ENCODE results near the gene LEPR. TPM values are rescaled to one million over a fixed set of nuclear protein-coding genes. Genes with fewer than 3 reads are reported as not detected.

The LEPR gene
- total and polyA plus RNA-seq, 5 donors from 2014 or later = 2.3 to 3.2 (median 2.8) TPM

DNA sequence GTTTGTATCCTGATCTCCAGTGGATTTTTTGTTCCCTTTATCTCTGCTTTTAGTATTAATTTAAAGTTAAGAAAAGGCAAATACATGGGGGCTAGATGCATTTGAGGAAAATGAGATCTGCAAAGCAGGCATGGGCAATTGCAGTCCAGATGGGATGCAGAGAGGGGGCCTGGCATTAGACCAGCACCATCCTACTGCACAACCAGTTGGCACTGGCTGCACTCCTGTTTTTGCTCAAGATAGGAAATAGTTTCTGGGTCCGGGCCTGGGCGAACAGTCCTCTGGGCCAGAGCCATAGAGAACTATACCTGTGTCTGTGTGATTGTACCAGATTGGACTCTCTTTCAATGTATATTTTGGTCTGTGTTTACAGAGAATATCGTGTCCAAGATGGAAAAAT lies 34.0 kb upstream of the LEPR start:
- ATAC-seq (ENCODE audit: low read depth in 2 of 2) (no peak), DNase-seq (no peak)
- no peak overlapping the region for H3K27ac ChIP-seq (ENCODE audit: insufficient read depth, low read length, poor library complexity, severe bottlenecking)
- no peak overlapping the region for H3K4me3 ChIP-seq (ENCODE audit: low read depth, low read length)
- no peaks in the 10 kb centered on the region for H3K36me3 ChIP-seq (ENCODE audit: control insufficient read depth, insufficient read depth, low read length)
- Mint-ChIP-seq H3K27me3 (no peaks in the 10 kb centered on the region), H3K36me3 (no peaks in the 10 kb centered on the region), H3K9me3 (peaks cover 0 to 2% (median 0%) of the 10 kb centered on the region in 7 donors), H3K4me3 (no peak overlapping the region), H3K27ac (no peak overlapping the region), H3K4me1 (peaks cover 0 to 10% (median 0%) of the 10 kb centered on the region in 4 donors)
- H3K9me3 ChIP-seq (ENCODE audit: control insufficient read depth in 2 of 2, low read length in 2 of 2) = no peaks in the 10 kb centered on the region
- no peaks in the 10 kb centered on the region for H3K4me1 ChIP-seq (ENCODE audit: control insufficient read depth, insufficient read depth, low read length, poor library complexity, severe bottlenecking)
- H3K27me3 ChIP-seq (ENCODE audit: control insufficient read depth, insufficient read depth, low read length) = no peaks in the 10 kb centered on the region

DNA sequence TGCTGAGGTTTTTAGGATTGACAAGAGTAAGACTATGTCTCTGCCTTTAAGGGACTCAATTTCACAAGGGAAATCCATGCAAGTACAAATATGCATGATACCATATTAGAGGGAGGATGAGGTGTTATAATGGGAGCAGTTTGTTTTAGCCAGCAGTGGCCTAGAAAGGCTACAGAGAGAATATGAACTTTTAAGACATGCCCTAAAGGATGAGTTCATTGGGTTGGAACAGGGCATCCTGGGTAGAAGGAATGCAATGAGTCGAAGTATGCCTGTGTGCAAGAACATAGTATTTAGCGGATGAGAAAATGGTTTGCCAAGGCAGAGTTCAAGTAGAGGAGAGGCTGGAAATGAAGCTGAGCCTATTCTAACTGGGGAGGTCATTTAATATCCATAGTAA lies 32.6 kb upstream of the LEPR start:
- Mint-ChIP-seq H3K27ac (no peak overlapping the region), H3K9me3 (peaks cover 0 to under 1% (median 0%) of the 10 kb centered on the region in 7 donors), H3K27me3 (no peaks in the 10 kb centered on the region), H3K36me3 (no peaks in the 10 kb centered on the region), H3K4me3 (no peak overlapping the region), H3K4me1 (peaks cover 0 to 10% (median 0%) of the 10 kb centered on the region in 4 donors)
- Histone ChIP-seq H3K9me3 (ENCODE audit: control insufficient read depth in 2 of 2, low read length in 2 of 2) (no peaks in the 10 kb centered on the region), H3K4me3 (ENCODE audit: low read depth, low read length) (no peak overlapping the region), H3K27me3 (ENCODE audit: control insufficient read depth, insufficient read depth, low read length) (no peaks in the 10 kb centered on the region), H3K36me3 (ENCODE audit: control insufficient read depth, insufficient read depth, low read length) (no peaks in the 10 kb centered on the region), H3K4me1 (ENCODE audit: control insufficient read depth, insufficient read depth, low read length, poor library complexity, severe bottlenecking) (no peaks in the 10 kb centered on the region), H3K27ac (ENCODE audit: insufficient read depth, low read length, poor library complexity, severe bottlenecking) (no peak overlapping the region)
- DNase-seq = no peak
- no peak for ATAC-seq (ENCODE audit: low read depth in 2 of 2)

DNA sequence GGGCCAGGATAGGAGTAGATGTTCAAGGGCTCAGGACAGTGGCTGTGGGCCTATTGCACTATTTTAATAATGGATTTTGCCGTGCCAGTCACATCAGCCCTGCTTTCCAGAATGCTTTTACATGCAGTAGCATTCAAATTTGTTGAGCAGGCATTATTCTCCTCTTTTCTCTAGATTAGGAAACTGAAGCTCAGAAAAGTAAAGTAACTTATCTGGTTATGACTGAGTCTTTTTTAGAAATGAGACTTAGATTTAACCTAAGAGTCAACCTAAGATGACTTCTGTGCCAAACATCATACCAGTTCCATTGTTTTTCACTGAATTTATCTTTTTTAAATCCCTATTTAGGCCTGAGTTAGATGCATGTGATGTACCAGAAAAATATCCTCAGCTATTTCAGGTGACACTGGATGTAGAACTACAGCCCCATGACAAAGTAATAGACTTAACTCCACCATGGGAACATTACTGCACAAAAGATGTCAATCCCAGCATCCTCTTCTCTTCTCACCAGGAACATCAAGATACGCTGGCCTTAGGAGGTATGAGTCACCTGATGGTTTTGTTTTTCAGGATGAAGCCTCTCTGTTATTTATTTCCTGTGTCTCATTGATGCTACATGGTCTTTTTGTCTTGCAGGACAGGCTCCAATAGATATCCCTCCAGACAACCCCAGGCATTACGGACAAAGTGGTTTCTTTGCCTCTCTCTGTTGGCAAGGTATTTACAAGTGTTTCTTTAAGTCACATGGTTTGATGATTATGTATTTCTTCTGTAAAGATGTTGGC lies 31.4 kb upstream of the LEPR start:
- no peaks in the 10 kb centered on the region for H3K27me3 Mint-ChIP-seq
- H3K36me3 Mint-ChIP-seq = no peaks in the 10 kb centered on the region
- no peak overlapping the region for H3K4me3 ChIP-seq (ENCODE audit: low read depth, low read length)
- H3K9me3 Mint-ChIP-seq = no peaks in the 10 kb centered on the region
- peaks cover 4% of the 10 kb centered on the region for H3K4me1 ChIP-seq (ENCODE audit: control insufficient read depth, insufficient read depth, low read length, poor library complexity, severe bottlenecking)
- H3K27me3 ChIP-seq (ENCODE audit: control insufficient read depth, insufficient read depth, low read length) = no peaks in the 10 kb centered on the region
- no peak overlapping the region for H3K27ac ChIP-seq (ENCODE audit: insufficient read depth, low read length, poor library complexity, severe bottlenecking)
- H3K9me3 ChIP-seq (ENCODE audit: control insufficient read depth in 2 of 2, low read length in 2 of 2) = no peaks in the 10 kb centered on the region
- H3K27ac Mint-ChIP-seq = no peak overlapping the region
- no peak overlapping the region for H3K4me3 Mint-ChIP-seq
- peaks cover 0 to 15% (median 6%) of the 10 kb centered on the region in 4 donors for H3K4me1 Mint-ChIP-seq
- ATAC-seq (ENCODE audit: low read depth in 2 of 2) = no peak
- H3K36me3 ChIP-seq (ENCODE audit: control insufficient read depth, insufficient read depth, low read length) = no peaks in the 10 kb centered on the region
- no peak for DNase-seq

GRCh38 chr1:65392497-65392896 lies 28.0 kb upstream of the LEPR start:
- no peak overlapping the region for H3K27ac Mint-ChIP-seq
- peaks cover 5 to 20% (median 12%) of the 10 kb centered on the region in 4 donors for H3K4me1 Mint-ChIP-seq

GRCh38 chr1:65393347-65393746 lies 27.1 kb upstream of the LEPR start:
- H3K27me3 Mint-ChIP-seq = no peaks in the 10 kb centered on the region
- Histone ChIP-seq H3K36me3 (ENCODE audit: control insufficient read depth, insufficient read depth, low read length) (no peaks in the 10 kb centered on the region), H3K4me1 (ENCODE audit: control insufficient read depth, insufficient read depth, low read length, poor library complexity, severe bottlenecking) (peaks cover 7% of the 10 kb centered on the region), H3K4me3 (ENCODE audit: low read depth, low read length) (no peak overlapping the region), H3K27me3 (ENCODE audit: control insufficient read depth, insufficient read depth, low read length) (no peaks in the 10 kb centered on the region), H3K9me3 (ENCODE audit: control insufficient read depth in 2 of 2, low read length in 2 of 2) (no peaks in the 10 kb centered on the region), H3K27ac (ENCODE audit: insufficient read depth, low read length, poor library complexity, severe bottlenecking) (no peak overlapping the region)
- peak in 1 of 3 donors; percentile 94 for DNase-seq
- H3K36me3 Mint-ChIP-seq = no peaks in the 10 kb centered on the region
- H3K9me3 Mint-ChIP-seq = no peaks in the 10 kb centered on the region
- H3K27ac Mint-ChIP-seq = peak overlapping the region in 1 of 3 donors; percentile 33
- H3K4me3 Mint-ChIP-seq = no peak overlapping the region
- peak; percentile 95 to 98 for ATAC-seq (ENCODE audit: low read depth in 2 of 2)
- H3K4me1 Mint-ChIP-seq = peaks cover 5 to 20% (median 13%) of the 10 kb centered on the region in 4 donors

More at GRCh38 chr1:65392497-65392896, 28.0 kb upstream of the LEPR start:
- DNase-seq (no peak), ATAC-seq (ENCODE audit: low read depth in 2 of 2) (no peak)
- Histone ChIP-seq H3K27me3 (ENCODE audit: control insufficient read depth, insufficient read depth, low read length) (no peaks in the 10 kb centered on the region), H3K4me1 (ENCODE audit: control insufficient read depth, insufficient read depth, low read length, poor library complexity, severe bottlenecking) (peaks cover 7% of the 10 kb centered on the region), H3K4me3 (ENCODE audit: low read depth, low read length) (no peak overlapping the region), H3K9me3 (ENCODE audit: control insufficient read depth in 2 of 2, low read length in 2 of 2) (no peaks in the 10 kb centered on the region), H3K36me3 (ENCODE audit: control insufficient read depth, insufficient read depth, low read length) (no peaks in the 10 kb centered on the region), H3K27ac (ENCODE audit: insufficient read depth, low read length, poor library complexity, severe bottlenecking) (no peak overlapping the region)
- no peaks in the 10 kb centered on the region for H3K27me3 Mint-ChIP-seq
- H3K36me3 Mint-ChIP-seq = no peaks in the 10 kb centered on the region
- no peaks in the 10 kb centered on the region for H3K9me3 Mint-ChIP-seq
- no peak overlapping the region for H3K4me3 Mint-ChIP-seq

DNA sequence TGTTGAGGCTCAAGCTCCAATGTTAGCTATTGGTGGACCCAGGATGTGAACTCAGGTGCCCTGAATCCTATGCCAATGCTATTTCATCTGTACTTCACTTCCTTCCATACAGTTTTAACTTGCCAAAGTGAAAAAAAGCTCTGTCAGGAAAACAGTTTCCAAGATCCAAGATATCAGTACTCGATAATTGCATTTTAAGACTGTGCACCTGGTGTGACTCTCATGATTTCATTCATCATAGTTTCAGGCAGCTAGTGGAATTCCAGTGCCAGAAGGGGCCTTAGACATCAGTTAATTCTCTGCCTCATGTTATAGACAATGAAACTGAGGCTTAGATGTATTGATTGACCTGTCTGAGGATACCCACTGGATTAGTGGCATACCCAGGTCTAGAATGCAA lies 26.5 kb upstream of the LEPR start:
- H3K4me3 Mint-ChIP-seq = no peak overlapping the region
- no peaks in the 10 kb centered on the region for H3K27me3 Mint-ChIP-seq
- no peaks in the 10 kb centered on the region for H3K36me3 Mint-ChIP-seq
- H3K36me3 ChIP-seq (ENCODE audit: control insufficient read depth, insufficient read depth, low read length) = no peaks in the 10 kb centered on the region
- no peaks in the 10 kb centered on the region for H3K27me3 ChIP-seq (ENCODE audit: control insufficient read depth, insufficient read depth, low read length)
- ATAC-seq (ENCODE audit: low read depth in 2 of 2) (no peak), DNase-seq (no peak)
- H3K27ac ChIP-seq (ENCODE audit: insufficient read depth, low read length, poor library complexity, severe bottlenecking) = no peak overlapping the region
- no peak overlapping the region for H3K27ac Mint-ChIP-seq
- no peak overlapping the region for H3K4me3 ChIP-seq (ENCODE audit: low read depth, low read length)
- no peaks in the 10 kb centered on the region for H3K9me3 ChIP-seq (ENCODE audit: control insufficient read depth in 2 of 2, low read length in 2 of 2)
- H3K4me1 Mint-ChIP-seq = peaks cover 5 to 20% (median 13%) of the 10 kb centered on the region in 4 donors
- no peaks in the 10 kb centered on the region for H3K9me3 Mint-ChIP-seq
- peaks cover 7% of the 10 kb centered on the region for H3K4me1 ChIP-seq (ENCODE audit: control insufficient read depth, insufficient read depth, low read length, poor library complexity, severe bottlenecking)

DNA sequence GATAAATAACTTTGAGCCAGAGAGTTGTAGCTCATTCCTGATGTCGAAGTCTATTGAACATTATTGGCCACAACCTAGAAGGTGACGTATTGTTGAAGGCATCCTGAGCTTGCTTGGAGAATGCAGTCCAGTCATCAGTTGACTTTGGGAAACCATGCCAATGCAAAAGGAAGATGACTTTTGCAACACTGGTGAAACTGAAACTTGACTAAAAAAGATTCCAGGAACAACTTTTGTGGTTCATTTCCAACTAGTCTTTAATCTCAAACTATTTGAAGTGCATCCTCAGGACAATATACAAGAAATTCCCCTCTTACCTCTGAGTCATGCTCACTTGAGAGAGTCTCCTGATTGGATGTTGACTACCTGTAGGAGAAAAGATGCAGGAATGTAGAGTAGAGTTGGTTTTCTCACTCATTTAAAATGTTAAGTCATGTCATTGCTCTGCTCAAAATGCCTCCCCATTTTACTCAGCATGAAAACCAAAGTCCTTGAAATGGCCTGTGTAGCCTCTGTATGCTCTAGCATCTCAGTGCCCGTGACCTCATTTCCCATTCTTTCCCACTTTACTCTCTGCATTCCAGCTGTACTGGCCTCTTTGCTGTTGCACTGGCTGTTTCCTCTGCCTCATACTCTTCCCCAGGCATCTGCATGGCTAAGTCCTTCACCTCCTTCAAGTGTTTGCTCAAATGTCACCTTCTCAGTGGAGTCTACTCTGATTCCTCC lies 24.4 kb upstream of the LEPR start:
- no peaks in the 10 kb centered on the region for H3K9me3 Mint-ChIP-seq
- peaks cover 3% of the 10 kb centered on the region for H3K36me3 Mint-ChIP-seq
- H3K27me3 Mint-ChIP-seq = no peaks in the 10 kb centered on the region
- H3K27me3 ChIP-seq (ENCODE audit: control insufficient read depth, insufficient read depth, low read length) = no peaks in the 10 kb centered on the region
- DNase-seq (peak in 1 of 3 donors; percentile 71), ATAC-seq (ENCODE audit: low read depth in 2 of 2) (no peak)
- H3K4me1 Mint-ChIP-seq = peaks cover 5 to 17% (median 12%) of the 10 kb centered on the region in 4 donors
- H3K9me3 ChIP-seq (ENCODE audit: control insufficient read depth in 2 of 2, low read length in 2 of 2) = no peaks in the 10 kb centered on the region
- H3K4me3 Mint-ChIP-seq = no peak overlapping the region
- H3K36me3 ChIP-seq (ENCODE audit: control insufficient read depth, insufficient read depth, low read length) = no peaks in the 10 kb centered on the region
- peaks cover 7% of the 10 kb centered on the region for H3K4me1 ChIP-seq (ENCODE audit: control insufficient read depth, insufficient read depth, low read length, poor library complexity, severe bottlenecking)
- H3K27ac ChIP-seq (ENCODE audit: insufficient read depth, low read length, poor library complexity, severe bottlenecking) = no peak overlapping the region
- H3K4me3 ChIP-seq (ENCODE audit: low read depth, low read length) = no peak overlapping the region
- peak overlapping the region in 2 of 3 donors; percentile 13 to 77 for H3K27ac Mint-ChIP-seq
